ENCODE results near the gene IQCN.

IQCN gene

GRCh38 chr19:18274219-18274780 is at the start of gene IQCN:
TSS of gene IQCN (minus strand) at chr19:18274452. CDS start at chr19:18269478, 4,974 bp downstream.
- DNase-seq, result no peak

GRCh38 chr19:18322759-18323460 is 48.7 kb upstream of the IQCN start, which contains the start of gene LSM4:
TSS of gene LSM4 (minus strand) at chr19:18323076. CDS start at chr19:18323020, 56 bp downstream.
- peak; percentile 100 for DNase-seq

GRCh38 chr19:18322318-18322758 is 48.1 kb upstream of the IQCN start:
- DNase-seq, result peak; percentile 76

GRCh38 chr19:18321734-18322102 is 47.5 kb upstream of the IQCN start:
- no peak for DNase-seq

- no peak for DNase-seq
These were observed 46.8 kb upstream of the IQCN start for GRCh38 chr19:18320865-18321733.

GRCh38 chr19:18319591-18320135 is 45.4 kb upstream of the IQCN start:
- DNase-seq, result no peak

- DNase-seq, result no peak
These were observed 43.9 kb upstream of the IQCN start for GRCh38 chr19:18317961-18318800.

- DNase-seq, result no peak
These were observed 39.1 kb upstream of the IQCN start for GRCh38 chr19:18313398-18313797.

- no peak for DNase-seq
These were observed 37.9 kb upstream of the IQCN start for GRCh38 chr19:18312092-18312534.

GRCh38 chr19:18311502-18312091 is 37.3 kb upstream of the IQCN start:
- no peak for DNase-seq

- DNase-seq, result no peak
These were observed 36.7 kb upstream of the IQCN start for GRCh38 chr19:18310966-18311365.

- no peak for DNase-seq
These were observed 36.1 kb upstream of the IQCN start for GRCh38 chr19:18310118-18310909.

GRCh38 chr19:18309525-18310064 is 35.3 kb upstream of the IQCN start:
- DNase-seq, result no peak

- no peak for DNase-seq
These were observed 34.7 kb upstream of the IQCN start for GRCh38 chr19:18308948-18309325.

GRCh38 chr19:18308051-18308947 is 34.0 kb upstream of the IQCN start:
- DNase-seq, result no peak

- no peak for DNase-seq
These were observed 33.0 kb upstream of the IQCN start for GRCh38 chr19:18307271-18307681.

GRCh38 chr19:18306888-18307260 is 32.6 kb upstream of the IQCN start:
- no peak for DNase-seq

- DNase-seq, result peak; percentile 48
These were observed 32.1 kb upstream of the IQCN start for GRCh38 chr19:18306209-18306887.

All from RPMI8226 (cell line).